NAMALWA (cell line): ENCODE measurements around the gene C2CD3.

ENCODE experiments used
- DNase-seq: peaks from one replicate; pipeline ENCODE4 v3.0.0-alpha.2; 2015; ENCODE audit warnings: low spot score

The C2CD3 gene, protein sequence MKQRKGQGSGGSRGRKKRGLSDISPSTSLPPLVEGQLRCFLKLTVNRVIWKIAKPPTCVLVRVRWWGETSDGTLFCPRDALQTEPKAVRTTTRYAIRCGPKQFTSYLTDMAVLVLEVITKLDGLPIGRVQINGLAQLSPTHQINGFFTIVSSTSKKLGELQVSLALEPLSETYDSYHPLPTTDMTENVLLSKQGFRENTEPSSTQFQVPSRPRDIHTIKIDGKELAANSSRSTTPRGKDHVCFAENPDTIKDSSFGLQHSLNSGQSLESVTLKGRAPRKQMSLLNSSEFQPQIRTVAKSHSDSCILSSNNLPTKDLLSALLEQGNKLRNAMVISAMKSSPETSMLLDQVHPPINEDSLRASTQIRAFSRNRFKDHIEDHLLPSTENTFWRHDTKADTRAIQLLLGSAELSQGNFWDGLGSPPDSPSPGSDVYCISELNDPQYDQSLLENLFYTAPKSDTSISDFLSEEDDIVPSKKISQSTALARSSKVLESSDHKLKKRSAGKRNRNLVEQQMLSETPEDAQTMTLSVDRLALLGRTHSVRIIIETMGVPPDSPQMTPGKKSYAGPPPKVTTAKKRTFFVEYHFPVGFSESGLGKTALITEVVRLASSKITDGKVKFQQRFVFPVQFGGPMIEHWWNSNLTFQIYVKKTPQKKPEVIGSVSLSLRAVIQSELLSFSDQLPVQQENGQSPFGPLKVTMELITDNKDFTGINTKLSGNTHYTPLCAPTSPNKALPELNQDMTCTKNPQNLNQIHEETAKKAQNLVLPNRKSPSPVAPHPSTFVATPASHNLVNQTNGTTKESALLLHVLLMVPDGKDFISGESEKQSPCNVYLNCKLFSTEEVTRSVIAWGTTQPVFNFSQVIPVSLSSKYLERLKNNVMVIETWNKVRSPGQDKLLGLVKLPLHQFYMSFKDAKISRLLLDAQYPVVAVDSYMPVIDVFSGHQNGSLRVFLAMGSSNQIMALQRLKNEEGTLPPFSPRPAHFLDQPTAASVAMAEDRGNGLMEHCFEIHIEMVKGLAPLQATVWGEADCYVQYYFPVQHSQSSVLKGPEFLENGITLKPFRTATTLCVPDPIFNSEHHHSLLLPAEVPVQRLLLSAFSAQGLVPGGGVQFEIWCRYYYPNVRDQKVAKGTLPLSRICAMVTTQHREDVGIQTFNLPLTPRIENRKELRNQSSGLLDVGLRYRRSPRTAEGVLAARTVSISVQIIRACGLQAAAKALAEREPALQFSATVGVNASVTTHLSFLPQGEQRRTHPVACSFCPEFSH (N-terminal part only)

DNA sequence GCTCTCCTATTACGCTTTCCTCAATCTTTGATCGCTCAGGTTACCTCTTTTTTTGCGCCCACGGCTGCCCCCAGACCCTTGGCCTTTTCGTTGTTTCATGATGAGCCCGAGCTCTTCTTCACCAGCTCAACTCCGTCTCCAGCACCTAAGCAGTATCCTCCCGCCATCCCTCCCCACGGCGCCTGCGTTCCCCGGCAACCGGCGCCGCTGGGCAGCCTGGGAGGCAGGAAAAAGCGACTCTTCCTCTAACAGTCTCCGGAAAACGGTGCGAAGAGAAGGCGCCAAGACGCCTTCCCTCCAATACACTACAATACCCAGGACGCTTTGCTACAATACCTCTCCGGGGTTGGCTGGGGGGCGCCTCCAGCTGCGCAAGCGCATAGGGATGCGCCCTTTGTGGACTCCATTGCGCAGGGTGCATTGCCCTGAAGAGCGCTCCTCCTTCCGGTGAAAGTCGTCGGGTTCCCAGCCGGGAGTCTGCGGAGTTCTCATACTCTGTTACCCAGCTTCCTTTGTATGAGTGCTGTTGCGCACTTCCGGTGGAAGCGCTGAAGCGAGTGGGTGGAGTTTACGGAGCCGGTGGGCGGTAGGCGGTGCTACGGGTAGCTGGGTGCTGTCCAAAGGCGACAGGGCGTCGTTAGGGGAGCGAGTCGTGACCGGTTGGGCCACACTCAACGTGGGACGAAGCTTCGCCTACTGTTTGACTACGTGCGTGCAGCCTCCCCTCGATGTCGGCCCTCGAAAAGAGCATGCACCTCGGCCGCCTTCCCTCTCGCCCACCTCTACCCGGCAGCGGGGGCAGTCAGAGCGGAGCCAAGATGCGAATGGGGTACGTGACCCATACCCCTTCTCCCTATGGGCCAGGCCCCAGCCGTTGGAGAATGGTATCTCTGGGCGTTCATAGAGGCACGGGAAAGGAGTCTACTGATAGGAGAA is at the start of gene C2CD3, which contains the start of gene PPME1:
TSS of gene C2CD3 (minus strand) at position 309 of the 936 bp plus-strand sequence. CDS start at position 99, 210 bp downstream.
TSS of gene PPME1 (plus strand) at position 596 of the 936 bp plus-strand sequence. CDS start at position 729, 133 bp downstream.
- peak; percentile 100 for DNase-seq

DNA sequence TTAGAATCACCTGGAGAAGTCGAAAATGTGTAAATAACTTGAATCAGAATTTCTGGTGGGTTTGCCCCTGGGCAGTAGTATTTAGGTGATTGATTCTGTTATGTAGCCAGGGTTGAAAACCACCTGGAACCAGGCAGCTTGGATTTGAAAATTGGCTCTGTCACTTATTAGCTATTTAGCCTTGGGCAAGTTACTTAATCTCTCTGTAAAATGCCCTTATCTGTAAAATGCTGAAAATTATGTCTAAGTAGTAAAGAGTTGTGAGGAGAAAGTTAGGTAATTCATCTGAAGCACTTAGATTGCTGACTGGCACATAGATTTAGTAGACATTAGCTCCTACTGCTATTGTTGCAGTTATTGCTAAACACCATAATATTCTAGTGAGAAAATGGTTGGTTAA is 49.6 kb upstream of the C2CD3 start:
- no peak for DNase-seq

DNA sequence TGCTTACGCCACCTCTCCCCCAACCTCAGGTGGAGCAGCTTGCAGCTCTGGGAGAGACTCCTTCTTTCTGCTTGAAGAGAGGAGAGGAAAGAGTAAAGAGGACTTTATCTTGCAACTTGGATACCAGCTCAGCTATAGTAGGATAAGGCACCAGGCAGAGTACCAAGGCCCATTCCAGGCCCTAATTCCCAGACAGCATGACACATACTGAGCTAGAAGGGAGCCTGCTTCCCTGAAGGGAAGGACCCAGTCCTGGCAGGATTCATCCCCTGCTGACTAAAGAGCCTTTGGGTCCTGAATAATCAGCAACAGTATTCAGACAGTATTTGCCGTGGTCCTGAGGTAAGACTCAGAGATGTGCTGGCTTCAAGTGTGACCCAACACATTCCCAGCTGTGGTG is 41.7 kb upstream of the C2CD3 start:
- no peak for DNase-seq

DNA sequence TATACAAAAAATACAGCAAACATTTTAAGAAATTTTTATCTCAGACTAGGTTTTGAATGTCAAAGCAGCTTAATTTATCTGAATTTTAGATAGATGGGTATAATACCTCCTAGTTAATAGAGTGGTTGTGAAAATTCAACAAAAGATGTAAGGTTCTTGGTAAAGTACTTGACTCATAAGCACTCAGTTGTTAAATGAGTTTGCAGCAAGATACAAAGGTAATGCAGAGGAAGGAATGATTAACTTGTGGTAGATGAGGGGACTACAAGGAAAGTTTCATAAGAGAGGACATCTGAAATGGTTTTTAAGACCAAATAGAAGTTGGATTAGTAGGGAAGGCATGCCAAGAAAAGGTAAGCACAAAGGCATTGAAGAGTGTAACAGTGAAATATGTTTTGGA is 37.7 kb upstream of the C2CD3 start:
- no peak for DNase-seq

DNA sequence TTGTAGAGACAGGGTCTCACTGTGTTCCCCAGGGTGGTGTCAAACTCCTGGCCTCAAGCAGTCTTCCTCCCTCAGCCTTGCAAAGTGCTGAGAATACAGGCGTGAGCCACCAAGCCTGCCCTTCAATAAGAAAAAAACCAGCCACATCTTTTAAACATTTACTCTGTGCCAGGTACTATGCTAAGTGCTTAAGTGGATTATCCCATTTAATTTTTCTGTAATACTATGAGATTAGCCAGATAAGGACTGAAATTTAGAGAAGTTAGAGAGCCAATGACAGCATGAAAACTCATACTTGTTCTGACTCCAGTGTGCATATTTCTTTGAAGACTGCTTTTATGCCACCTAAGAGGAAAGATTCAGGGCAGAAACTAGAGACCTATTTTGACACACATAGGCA is 35.9 kb upstream of the C2CD3 start:
- no peak for DNase-seq

DNA sequence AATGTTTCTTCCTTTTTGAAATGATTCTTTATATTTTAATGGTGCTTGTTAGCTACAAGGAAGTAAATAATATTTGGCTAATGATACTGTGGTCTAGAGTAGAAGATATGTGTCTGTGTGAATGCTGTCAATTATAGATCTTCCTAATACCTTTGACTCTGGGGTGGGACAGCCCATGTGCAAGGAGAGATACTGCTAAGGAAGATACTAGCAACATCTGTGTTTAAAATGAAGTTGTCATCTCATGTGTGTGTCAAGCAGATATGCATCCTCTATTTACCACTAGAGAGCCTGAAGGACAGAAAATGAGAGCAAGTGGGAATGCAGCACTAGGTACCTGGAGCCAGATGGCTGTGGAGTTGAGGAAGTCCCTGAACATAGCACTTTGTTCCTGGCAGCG is 34.4 kb upstream of the C2CD3 start:
- no peak for DNase-seq

DNA sequence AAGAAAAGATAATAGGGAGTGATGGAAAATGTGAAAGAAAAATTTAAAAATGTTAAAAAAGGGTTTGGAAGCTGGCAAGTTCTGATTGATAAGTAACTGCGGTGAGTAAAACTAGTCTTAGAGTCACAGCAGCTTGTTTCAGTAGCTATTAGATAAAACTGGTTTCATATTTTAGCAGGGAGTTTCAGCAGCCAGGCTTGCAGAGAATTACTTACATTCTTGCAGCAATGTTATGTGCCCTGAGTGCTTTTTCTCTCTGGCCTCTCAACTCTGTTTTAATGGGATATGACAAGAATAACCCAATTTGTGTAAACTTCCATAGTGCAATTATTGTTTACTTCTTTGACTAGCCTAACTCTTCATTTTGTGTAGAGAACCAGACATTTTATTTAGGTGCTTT is 33.9 kb upstream of the C2CD3 start:
- DNase-seq, result no peak

DNA sequence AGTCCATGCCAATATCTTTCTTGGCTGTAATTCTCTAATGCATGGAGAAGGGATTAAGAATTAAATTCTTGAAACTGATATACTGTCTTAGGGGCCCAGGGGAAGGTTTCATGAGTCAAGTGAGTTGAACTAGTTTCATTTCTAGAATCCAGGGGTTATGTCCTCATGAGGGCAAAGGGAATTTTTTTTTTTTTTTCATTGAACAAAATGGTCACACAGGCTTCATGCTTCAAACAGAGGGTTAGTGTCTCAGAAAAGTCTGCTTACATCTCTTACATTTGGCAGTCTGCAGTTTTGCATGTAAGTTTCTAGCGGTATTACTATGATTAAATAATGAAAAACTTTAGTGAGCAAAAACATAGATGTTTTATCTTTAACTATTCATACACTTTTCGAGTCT is 33.2 kb upstream of the C2CD3 start:
- no peak for DNase-seq

DNA sequence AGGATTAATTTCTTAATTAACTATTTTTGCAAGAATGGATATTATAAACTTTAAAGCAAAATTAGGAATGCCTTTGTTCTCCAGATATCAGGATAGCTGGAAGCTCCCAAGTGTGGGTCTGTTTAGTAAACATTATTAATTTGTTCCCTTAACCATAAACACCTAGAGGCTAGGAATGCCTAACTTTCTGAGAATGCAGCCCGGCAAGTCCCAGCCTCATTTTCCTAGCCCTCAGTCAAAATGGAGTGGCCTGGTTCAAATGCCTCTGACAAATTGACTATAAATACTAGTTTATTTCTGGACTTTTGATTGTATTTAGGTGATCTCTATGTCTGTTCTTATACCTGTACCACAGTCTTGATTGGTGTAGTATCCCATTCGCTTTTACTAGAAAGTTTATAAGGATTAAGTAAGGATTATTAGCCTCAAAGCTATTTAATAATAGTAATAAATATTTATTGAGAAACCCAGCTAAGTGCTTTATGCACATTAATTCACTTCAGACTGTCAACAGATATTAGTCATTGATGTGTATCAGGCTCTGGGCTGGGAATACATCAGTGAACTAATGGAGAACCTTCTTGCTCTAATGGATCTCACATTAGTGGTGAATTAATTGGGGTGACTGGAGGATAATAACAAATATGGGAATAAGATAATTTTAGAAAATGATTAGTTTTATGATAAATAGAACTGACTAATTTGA is 26.1 kb upstream of the C2CD3 start:
- DNase-seq, result no peak

DNA sequence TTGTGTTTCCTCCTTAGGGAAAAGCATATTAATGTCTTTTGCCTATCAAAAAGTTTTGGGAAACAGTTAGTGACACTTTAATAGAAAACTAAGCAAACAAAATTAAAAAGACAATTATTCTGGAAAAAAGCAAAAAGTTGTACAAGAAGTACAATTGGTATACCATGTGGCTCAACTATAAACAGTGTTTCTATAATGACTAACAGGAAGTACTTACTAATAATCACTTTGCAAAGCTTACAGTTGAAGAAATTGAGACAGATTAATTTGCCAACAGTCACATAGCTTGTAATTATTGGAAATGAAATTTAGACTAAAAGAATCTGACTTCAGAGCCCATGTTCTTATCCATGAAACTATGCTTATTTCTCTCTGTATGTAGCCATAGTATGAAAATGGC is 25.0 kb upstream of the C2CD3 start:
- no peak for DNase-seq

DNA sequence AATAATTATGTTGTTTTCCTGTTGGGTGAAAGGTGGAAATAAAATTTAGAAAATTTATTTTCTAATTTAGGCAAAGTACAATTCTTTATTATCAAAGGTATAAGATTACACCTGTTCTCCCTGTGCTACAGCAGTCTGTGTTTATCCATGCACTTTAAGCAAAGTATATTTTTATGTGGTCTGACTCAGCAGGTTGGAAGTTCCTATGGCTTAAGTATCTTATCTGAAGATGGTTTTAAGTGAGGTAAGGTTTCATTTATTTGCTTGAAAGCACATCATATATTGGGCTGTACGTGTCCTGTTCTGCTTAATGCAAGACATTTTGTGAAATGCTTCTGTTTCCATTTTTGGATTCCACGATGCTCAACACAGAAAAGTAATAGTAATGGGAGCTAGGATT is 14.9 kb upstream of the C2CD3 start:
- no peak for DNase-seq

DNA sequence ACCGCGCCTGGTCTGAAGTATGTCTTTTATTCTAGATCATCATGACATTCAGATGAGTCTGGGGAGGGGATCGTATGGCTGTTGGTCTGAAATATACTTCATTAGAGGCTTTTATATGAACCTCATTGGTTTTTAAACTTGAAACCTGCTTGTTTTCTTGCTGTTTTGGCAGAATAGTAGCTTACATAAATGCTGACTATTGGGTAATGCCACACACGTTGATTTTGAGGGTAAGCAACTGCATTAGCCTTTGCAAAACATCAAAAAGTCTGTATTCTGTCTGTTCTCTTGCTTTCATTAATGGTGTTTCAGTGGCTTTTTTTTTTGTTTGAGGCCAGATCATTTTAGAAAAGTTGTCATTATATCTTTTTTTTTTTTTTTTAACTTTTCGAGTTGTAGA is 14.5 kb upstream of the C2CD3 start:
- no peak for DNase-seq

DNA sequence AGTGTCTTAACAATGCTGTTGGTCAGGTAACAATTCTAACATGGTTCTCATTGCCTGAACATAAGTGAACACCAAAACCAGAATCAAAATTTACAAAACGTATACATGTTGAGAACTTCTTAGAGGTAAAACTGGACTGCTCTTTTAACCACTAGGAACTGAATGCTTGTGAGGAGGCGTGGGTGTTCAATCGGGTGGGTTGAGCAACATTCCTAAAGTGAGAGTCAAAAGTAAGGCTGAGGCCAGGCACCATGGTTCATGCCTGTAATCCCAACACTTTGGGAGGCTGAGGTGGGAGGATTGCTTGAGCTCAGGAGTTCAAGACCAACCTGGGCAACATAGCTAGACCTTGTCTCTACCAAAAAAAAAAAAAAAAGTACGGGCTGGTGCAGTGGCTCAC is 11.8 kb upstream of the C2CD3 start:
- no peak for DNase-seq

DNA sequence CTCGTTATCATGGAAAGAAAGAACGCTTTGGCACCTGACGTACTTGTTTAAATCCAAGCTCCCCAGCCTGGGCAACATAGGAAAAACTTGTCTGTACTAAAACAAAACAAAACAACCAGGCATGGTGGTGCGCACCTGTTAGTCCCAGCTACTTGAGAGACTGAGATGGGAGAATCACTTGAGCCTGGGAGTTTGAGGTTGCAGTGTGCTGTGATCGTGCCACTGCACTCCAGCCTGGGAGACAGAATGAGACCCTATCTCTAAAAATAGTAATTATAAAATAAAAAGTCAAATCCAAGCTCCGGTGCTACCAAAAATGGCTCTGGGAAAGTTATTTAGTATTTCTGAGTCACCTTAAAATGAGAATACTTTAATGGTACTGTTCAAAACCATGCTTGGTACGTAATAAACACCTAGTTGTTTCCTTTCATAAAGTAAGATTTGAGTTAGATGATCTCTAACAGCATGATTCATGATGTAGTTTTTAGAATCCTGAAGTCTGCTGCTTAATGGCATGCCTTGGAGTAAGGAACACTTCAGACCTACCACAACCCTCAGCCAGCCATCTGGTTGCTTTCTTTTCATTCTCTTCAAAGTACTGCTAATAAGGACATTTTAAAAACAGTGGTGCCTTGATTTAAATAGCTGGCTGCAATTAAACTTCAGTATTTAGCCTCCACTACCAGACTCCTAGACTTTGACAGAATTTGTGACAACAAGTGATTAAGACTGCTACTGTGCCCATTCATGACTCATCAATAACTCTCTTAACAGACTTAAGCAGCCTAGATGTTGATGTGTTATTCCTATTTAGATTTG is 8.6 kb upstream of the C2CD3 start:
- no peak for DNase-seq

DNA sequence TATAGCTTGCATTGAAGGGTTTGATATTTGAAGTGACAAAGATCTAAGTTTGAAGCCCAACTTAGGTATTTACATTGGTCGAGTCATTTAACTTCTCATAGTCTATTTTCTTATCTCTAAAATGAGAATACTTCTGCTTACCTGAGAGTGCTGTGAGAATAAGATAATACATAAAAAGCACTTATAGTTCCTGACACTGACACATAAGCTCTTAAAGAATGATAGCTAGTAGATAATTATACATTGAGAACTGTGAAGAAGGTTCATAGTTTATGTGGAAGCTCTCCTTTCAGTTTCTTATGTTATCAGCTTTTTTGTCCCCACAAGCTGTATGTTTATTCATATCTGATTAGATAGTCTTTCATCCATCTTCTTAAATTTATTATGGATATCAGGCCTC is 5.1 kb upstream of the C2CD3 start:
- no peak for DNase-seq

DNA sequence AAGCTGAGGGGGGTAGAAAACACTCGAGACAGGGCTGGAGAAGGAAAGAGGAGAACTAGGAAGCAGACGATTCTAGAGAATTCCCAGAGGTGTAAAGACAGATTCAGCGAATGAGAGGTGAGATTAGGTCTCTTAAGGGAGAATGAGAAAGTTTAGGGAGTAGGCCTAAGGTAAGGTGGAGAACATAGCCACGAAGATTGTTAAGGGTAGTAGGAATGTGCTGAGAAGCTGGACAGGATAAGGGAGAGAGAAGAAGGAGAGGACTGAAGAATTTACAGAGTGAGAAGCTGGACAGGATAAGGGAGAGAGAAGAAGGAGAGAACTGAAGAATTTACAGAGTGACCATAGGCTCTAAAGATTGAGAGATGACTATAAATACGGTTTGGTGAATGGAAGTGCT is 1.2 kb upstream of the C2CD3 start:
- peak; percentile 15 for DNase-seq

DNA sequence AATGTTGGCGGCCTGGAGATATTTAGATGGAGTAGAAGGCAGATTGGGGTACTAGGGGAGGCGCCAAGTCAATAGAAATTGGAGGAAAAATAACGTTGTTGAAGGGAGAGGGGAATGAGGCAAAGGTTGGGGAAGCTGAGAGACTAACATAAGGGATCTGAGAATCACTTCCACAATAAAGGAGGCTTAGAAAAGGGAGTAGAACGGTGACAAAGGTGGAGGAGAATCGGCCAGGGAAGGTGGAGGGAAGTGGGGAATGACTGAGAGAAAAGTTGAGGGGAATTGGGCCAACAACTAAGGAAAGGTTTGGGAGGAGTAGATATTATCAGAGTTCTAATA is 797 bp upstream of the C2CD3 start:
- DNase-seq, result no peak

DNA sequence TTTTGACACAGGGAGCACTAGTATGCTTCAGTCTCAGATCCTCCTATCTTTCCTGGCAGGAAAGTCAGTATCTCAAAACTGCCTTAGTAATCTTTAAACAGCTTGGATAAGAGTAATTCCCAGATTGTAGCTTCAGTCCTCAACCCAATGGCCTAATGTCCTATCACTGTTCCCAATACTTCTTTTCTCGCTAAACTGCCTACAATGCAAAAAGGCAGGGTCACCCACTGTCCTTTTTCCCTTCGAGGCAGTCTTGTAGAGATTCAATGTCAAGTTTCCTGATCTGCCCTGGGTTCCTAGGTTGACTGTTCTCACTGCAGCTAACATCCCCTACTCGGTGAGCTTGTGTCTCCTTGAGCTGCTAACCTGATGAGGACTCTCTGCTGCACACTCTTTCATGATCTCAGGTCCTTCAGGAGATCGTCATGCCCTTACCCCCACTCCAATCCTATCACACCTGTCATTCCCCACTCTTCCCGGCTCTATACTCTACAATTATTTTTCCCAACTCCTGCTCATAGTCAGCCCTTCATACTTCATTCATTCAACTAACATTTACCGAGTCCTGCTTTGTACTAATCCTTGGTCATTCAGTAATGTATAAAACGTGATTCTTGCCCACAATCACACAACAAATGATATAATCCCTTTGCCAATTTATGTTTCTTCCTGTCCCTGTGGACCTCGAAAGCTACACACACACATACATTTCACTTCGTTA is 904 bp downstream of the C2CD3 start:
- DNase-seq, result peak; percentile 36

DNA sequence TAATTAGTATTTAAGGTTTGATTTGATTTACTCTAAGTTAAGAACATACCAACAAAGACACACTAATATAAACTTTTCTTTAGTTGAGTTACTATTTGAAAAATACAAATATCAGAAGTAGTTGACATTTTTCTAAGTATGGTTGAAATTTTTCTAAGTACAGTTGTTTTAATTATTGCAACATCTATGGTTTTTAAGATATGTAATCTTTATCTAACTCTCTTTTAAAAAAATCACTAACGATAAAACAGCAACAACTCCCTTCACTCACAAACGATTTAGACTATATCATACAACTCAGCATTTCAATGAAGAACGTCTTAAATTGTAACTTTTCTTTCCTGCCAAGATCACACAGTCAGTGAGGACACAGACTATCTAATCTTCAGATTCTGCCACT is 2.0 kb downstream of the C2CD3 start:
- no peak for DNase-seq
